Femur (tissue), 1 donor: ENCODE data around the gene RTN4RL2.
"Not testable (repeated sequence)": the region's sequence is repeated elsewhere in the genome, so short reads cannot be mapped to it uniquely, and the experiment has no call there.

Source experiments
- DNase-seq: peaks from one replicate; pipeline ENCODE4 v3.0.0-alpha.2; 2017

Gene RTN4RL2

DNA sequence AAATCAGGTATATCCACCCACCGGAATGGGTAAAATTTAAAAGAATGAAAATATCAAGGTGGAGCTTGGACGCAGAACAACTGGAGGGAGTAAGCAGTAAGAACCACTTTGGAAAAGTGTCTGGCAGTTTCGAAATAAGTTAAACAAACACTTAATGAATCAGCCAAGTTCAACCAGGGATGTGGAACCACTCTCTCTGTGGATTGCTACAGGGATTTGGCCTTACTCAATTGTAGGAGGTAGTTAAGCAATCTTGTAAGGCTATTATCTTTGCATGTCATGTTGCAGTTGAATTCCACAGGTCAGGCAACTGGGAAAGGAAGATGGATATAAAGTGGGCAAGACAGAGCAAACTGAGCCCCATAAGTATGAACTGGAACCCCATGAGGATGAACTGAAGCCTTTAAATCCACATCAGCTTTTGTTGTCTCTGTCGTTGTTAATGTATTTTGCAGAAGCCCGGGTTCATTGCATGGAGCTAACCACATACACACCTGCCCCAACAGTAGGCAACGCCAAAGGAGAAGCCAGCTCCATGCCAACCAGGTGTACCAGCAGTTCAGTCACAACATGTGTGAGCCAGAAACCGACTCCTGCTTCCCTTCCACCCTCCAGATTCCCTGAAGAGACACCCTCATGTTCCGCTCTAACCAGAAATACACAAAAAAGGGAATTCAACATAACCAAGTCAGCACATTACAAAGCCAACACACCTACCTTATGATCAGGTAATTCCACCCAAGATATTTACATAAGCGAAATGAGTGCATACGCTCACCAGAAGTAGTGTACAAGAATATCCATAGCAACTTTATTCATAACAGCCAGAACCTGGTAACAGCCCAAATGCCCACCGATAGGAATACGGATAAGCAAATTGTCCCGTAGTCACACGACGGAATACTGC lies 25.4 kb upstream of the RTN4RL2 start:
- no peak for DNase-seq

DNA sequence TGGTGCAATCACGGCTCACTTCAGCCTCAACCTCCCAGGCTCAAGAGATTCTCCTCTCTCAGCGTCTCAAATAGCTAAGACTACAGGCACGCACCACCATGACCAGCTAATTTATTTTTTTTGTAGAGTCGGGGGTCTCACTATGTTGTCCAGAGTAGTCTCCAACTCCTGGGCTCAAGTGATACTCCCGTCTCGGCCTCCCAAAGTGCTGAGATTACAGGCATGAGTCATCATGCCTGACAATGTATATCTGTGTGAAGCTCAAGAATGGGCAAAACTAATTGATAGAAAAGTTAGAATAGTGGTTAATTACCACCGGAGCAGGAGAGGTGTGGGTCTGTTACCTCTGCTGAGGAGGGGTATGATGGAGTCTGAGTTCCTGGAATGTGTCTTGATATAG lies 24.3 kb upstream of the RTN4RL2 start:
- no peak for DNase-seq

DNA sequence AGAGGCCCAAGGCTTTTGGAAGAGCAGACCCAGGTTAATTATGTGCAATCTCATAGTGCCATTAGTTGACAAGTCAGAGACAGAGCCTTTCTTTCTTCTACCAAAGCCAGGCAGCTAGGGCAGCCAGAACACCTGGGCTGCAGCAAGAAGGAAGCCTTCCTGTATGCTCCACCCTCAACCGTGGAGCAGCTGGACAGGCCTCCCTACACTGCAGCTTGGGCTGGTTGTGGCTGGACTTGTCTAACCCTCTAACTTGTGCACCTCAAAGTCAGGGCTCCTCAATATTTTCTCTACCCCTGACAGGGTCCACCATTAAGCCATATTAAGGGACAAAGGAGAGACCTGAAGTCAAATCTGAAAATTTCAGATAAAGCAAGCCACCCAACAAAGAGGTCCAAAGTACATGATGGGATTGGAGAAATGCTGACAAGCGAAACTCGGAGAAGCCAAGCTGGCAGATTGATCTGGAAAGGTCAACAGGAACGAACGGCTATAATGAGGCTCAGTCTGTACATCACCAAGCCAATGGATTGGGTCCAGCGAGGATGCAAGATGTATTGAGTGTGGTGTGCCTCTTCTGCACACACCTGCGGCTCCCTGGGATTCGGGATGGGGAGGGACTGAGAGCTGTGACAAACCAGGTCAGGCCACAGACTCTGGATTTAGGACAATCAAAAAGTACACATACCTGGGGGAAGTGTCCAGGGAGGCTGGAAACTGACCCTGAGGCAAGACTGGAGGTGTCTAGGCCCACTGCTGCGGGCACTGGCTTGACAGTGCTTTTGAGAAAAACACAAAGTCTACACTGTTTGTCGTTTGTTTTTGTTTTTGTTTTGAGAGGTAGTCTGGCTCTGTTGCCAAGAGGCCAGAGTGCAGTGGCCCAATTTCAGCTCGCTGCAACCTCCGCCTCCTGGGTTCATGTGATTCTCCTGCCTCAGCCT lies 21.7 kb upstream of the RTN4RL2 start:
- DNase-seq = no peak

DNA sequence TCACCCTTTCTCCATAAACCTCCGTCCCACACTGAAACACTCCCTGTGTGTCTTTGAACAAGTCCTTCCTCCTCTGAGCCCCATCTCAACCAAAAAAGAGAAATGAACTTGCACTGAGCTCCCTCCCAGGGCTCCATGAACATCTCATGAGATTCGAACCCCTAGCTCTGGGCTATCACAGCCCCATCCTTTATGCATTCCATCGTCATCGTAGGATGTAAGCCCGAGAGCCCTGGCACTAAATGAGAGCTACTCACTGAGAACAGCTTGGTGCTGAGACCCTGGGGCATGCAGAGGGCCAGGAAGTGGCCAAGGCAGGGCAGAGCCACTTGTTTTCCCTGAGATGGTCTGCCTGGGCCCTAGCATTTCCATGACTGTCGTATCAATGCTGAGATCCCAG lies 20.5 kb upstream of the RTN4RL2 start:
- no peak for DNase-seq

DNA sequence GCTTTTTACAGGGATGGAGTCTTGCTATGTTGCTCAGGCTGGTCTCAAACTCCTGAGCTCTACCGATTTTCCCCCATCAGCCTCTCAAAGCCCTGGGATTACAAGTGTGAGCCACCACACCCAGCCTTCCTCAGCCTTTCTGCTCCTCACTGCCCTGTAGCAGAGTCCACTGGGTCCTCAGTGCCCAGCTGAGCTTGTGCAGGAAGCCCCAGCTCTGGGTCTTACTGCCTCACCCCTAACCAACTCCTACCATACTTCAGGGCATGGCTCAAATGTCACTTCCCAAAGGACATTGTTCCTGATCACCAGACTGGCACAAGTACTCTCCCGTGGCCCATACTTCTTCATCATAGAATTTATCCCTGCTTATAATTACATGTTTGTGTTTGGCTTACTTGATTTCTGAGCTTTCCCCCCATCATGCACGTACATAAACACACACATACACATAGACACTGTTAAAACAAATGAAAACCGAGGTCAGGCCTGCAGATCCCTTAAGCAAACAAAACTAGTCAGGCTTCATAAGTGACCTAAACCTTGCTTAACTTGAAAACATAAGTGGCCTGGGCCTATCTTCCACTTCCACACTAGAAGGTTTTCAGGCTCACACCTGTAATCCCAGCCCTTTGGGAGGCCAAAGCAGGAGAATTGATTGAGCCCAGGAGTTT lies 19.4 kb upstream of the RTN4RL2 start:
- DNase-seq = no peak

DNA sequence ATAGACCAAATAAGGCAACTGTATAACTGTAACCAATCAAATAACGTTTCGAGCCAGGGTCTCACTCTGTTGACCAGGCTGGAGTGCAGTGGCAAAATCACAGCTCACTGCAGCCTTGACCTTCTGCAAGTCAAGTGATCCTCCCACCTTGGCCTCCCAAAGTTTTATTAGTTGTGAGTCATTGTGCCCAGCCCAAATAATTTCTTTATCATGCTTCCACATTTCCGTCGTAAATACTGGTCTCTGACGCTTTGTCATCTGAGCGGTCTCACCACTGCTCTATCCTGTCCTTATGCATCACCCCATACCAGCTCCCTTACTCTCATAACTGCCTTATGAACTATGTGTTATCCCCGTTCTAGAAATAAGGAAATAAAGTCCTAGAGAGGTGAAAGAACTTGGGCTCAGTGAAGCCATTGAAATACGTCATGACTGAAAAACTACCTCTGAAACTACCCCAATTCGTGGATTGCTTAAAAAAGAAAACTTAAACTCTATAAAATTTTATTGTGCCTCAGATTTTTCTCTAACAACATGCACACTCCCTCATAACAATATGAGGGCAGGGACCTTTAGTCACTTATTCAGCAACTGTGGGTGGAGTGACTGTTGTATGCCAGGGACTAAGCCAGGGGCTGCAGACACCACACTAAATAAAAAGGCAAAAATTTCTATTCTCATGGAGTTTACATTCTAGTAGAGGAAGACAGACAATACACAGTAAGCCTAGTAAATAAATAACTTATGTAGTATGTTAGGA lies 15.8 kb upstream of the RTN4RL2 start:
- no peak for DNase-seq

DNA sequence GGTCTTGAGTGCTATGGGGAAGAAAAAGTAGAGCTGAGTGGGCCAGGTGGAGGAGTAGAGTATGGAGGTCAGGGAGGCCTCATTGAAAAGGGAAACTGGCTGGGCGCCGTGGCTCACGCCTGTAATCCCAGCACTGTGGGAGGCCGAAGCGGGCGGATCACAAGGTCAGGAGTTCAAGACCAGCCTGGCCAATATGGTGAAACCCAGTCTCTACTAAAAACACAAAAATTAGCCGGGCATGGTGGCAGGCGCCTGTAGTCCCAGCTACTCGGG lies 15.3 kb upstream of the RTN4RL2 start:
- DNase-seq = not testable (repeated sequence)

DNA sequence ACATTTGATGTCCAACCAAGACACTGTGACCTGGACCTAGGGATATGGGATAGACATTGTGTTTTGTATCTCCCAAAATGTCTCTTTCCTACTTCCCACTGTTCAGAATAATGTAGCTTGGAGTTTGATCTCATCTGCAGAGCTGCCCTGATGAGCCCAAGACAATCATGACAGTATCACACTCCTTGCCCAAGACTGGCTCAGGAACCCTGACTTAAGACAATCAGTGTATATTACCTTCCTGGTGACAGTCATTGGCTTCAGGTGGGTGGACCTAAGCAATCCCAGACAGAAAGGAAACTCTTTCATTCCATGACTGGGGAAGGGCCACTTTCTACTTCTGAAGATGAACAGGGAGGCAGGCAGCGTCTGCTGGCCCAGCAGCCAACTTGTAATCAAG lies 14.3 kb upstream of the RTN4RL2 start:
- no peak for DNase-seq

DNA sequence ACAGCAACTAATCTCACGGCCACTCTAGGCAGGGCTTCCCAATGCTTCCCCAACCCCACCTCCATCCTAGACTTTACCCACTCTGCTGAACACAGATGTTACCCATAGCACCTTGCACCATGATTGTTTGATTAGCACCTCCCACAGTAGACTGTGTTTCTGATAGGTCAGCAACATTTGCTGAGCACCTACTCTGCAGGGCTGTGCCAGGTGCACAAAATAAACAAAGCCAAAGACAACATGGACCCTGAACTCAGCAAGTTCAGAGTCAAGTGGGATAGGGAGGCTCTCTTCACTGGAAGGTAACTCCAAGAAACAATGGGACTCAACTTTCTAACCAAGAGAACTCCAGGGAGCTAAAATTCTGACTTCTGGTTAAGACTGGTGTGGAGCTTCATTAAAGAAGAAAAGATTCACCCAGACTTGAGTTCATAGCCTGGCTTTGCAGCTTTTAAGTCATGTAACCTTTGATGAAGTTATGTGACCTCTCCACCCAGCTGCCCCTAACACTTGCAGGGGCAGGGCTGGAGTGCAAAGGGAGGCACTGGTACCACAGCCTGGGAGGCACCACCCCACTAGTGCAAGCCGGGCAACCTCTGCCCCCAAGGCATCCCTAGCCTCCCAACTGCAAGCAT lies 6.7 kb upstream of the RTN4RL2 start:
- DNase-seq = no peak

DNA sequence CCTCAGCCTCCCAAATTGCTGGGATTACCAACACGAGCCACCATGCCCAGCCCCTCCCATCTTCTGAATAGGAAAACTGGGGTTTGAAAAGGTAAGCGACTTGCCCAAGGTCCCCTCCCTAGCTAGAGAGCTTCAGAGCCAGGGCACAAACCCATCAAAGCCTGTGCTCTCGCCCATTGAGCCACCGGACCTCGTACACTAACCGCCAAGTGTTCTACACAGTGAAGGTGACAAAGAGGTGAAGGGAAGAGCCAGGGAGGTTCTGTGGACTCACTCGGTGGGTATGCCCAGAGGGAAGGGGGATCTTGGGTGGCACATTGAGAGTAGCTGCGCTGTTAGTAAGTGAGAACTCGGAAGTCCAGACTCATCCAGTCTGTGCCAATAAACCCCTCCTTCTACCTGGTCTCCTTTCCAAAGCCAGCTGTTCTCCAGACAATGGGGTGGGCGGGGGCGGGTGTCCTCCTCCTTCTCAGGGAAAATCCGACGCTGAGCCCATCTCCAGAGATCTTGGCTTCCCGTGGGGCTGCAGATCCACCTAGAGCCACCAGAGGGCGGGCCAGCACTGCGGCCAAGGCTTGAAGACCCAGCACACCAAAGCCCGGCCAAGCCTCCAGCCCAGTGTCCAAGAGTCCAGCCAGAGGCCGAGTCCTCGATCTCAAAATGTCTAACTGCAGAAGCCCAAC lies 3.2 kb upstream of the RTN4RL2 start:
- peak; percentile 92 for DNase-seq

DNA sequence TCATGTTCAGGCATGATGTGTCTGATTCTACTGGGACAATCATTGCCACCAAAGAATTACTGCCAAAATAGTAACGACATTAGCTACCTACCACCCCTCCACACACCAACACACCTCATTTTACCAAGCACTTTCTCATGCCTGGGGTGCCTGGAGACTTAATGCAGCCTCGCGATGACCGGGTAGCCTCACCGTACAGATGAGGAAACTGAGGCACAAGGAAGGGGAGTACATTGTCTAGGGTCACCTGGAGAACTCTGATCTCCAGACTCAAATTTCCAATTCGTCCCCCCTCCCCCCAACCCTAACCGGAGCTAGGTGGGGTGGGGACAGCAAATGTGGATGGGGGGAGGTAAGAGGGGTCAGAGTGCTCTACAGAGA lies 2.7 kb upstream of the RTN4RL2 start:
- no peak for DNase-seq

DNA sequence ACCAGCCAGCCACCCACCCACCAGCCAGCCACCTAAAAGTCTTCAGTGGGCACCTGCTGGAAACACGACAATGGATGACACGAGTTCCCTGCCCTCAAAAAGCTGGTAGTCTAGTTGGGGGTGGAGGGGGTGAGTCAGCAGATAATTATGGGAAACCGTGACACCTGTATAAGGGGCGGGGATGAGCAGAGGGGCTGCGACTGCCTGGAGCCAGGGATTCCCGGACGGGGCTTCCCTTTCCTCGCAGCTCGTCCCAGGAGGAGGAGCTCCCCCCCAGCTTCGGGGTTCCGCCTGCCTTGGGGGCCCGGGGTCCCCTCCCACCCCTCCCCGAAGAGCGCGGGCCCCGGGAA lies 2.3 kb upstream of the RTN4RL2 start:
- DNase-seq = peak; percentile 34

DNA sequence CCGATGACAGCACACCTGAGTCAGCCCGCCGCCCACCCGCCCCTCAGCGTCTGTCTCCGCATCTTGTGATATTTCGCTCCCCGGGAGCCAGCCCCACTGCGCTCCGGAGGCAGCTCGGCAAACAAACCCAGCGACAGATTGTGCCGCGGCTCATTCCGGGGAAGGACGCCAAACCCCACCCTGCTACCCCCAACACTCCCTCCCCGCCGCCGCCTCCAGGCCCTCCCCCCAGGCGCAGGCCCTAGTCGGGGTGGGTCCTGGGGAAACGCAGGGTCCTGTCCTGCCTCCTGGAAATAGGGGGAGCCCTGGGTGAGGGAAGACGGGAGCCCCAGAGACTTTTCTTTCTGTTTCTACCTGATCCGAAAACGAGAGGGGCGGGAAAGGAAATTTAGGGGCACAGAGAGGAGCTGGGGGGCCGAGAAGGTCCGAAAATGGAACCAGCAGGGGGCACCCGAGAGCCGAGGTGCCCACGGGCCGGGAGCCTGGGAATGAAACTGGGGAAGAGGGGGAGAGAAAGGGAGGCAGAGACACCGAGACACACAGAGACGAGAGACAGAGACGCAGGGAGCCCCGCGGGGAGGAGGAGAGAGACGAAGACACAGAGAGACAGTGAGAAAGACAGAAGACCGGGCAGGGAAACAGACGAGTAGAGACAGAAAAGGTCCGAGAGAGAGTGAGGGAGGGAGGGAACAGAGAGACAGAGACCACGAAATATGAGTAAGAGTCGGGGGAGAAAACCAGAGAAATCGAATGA lies 1.7 kb upstream of the RTN4RL2 start:
- peak; percentile 58 for DNase-seq

DNA sequence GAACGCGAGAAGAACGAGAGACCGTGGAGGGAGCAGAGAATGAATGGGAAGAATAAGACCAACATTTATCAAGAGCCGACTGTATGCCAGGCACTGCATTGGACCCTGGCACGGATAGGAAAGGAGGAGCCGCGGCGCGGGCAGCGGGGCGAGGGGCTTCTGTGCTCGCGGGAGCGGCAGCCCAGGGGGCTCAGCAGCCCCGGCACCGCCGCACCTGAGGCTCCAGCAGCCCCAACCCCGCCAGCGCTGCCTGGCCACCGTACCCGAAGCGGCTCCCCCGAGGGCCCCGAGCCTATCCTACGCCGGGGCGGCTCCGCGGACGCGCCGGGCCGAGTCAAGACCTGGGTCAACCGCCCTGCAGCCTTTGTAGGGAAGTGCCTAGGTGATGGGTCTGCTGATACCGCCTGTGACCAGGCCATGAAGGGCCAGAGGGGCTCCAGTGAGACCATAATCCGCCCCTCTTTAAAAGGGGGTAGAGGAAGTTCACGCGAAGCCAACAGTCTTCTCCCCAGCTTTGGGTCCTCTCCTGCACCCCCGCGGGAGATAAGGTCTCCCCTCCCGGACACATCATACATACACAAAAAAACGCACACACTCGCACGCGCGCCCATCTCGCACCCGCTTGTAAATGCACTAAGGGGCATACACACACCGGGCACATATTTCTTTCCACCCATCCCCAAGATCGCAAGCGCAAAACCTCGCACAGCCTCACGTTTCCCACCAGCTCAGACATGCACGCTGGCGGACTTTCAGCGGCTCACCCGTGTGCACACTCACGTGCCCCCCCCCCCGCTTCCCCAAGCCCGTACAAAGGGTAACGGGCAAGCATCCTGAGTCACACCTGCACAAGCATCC lies 935 bp upstream of the RTN4RL2 start:
- DNase-seq = no peak

DNA sequence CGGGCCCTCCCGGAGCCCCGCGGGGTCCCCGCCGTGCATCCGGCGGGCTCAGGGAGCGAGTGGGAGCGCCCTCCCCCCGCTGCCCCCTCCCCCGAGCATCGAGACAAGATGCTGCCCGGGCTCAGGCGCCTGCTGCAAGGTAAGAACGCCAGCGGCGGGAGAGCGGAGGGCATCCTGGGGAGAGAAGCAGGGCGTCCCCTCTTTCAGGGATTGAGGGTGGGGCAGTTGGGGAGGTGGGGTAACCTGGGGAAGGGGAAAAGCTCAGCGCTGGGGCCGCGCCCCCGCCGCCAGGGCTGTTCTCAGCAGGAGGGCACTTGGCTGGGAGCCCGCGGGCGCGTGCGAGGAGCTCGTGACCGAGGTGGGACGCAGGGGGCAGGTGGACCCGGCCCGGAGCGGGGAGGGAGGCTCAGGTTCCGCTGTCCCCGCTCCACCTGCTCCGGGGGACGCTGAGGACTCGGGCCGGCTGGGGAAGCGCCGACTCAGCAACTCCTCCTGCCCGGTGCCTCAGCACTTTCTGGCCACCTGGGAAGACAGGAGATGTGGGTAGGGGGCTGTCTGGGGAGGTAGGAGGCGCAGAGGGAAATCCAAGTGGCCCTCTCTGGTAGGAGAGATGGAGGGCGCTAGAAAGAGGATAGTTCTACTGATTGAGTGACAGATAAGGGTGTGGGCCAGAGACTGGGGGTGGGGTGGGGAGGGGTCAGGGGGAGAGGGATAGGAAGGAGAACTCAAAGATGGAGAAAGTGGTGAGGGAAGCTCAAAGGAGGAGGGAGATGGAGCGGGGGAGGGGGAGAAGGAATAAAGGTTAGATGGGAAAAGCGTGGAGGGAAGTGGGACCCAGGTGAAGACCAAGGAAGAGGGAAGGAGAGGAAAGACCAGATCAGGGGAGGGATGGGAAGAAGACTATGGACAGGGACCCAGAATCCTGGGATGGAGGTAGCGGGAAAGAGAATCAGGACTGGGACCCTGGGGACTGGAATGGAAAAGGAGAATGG lies 726 bp downstream of the RTN4RL2 start:
- peak; percentile 43 for DNase-seq

DNA sequence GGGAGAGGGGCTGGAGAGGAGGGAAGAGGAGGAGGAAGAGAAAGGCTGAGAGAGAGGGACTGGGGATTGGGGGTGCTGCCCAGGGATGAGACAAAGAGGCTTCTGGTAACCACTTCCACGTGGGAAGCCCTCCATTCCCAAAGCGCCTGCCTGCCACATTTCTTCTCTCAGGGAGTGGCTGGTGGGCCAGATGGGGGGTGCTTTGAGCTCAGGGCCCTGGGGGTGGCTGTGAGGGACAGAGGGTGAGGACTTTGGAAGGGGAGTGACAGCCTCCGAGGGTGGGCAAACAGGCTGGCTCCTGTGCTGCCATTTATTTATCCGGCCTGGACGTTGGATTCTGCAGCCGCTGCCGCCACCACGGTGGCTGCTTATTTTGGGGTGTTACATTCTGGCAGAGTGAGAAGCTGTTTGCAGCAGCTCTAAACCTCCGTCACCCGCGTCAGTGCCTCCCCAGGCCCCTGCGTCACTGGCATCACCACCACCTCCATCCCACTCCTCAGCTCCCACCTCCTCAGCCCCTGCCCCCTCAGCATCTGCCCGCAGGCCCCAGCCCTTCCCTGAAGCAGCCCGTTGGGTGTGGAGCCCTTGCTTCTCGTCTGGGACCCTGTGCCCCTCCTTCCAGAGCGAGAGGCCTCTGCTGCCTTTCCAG lies 1.6 kb downstream of the RTN4RL2 start:
- no peak for DNase-seq

DNA sequence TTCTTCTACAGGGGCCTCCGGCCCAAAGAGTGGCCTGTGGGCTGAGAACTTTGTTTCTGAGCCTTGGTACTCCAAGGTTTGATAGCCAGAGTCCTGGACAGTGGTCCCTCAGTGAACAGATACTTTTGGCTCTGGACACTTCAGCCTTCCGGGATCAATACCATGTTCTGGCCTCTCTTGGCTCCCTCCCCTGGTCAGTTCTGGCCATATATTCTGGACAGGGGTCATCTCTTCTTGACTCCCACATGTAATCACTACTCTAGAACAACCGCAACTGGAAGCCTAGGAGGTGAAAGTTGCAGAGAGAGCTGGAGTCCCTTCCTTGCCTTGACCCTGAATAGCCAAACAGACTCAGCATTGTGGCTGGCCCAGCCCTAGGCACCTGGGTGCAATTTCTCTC lies 2.3 kb downstream of the RTN4RL2 start:
- DNase-seq = no peak
